ENCODE measurements around the gene TPK1.

TPK1 gene

DNA sequence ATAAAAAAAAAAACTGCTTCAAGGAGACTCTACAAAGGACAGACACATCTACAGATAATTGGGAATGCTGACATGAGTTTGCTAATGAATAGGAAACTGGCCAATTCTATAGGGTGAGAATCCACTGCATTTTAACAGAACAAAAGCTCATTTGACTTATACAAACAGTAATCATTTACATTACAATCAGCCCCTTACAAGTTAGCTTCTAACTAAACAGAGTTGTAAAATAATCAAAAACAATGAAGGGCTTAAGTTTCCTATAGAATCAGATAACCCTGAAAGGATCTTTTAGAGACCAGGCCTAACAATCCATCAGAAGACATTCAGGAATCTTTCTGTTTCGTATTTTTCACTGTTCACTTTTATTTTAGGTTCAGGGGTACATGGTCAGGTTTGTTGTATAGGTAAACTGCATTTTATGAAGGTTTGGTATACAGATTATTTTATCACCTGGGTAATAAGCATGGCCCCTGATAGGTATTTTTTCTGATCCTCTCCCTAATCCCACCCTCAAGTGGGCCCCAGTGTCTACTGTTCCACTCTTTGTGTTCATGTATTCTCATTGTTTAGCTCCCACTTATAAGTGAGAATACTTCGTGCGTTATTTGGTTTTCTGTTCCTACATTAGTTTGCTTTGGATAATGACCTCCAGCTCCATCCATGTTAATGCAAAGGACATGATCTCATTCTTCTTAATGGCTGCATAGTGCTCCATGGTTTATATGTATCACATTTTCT is 301.0 kb downstream of the TPK1 start:
- no peak for DNase-seq (ENCODE audit: low read depth in 3 of 3, low spot score in 1 of 3)

DNA sequence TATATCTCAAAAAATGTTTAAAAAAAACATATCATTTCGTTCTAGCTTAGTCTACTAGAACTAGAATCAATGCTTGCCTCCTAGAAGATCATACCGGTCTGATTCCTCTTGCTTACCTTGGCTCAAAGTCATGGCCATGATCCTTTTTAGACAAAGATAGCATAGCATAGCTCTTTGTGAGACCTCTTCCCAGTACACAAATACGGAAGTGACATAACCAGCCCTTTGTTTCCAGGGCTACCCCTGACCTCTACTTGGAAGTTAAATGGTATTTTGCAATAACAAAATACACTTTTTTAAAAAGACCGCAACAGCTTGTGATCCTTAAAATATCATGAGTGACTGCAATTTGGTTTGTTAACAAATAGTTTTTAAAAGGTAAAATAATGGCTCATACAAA is 301.7 kb downstream of the TPK1 start:
- no peak for DNase-seq (ENCODE audit: low read depth in 3 of 3, low spot score in 1 of 3)

DNA sequence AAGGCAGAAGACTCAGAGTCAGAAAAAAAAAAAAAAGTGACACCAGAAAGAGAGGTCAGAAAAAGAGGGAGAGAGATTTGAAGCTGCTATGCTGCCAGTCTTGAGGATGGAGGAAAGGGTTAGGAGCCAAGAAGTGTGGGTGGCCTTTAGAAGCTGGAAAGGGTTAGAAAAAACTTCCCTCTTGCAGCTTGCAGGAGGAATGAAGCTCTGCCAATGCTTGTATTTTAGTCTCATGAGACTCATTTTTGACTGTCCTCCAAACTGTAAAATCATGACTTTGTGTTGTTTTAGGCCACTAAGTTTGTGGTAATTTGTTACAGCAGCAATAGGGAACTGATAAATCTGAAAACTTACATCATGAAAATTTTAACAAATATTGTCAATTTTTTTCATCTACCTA is 304.7 kb downstream of the TPK1 start:
- DNase-seq (ENCODE audit: low read depth in 3 of 3, low spot score in 1 of 3), result no peak

DNA sequence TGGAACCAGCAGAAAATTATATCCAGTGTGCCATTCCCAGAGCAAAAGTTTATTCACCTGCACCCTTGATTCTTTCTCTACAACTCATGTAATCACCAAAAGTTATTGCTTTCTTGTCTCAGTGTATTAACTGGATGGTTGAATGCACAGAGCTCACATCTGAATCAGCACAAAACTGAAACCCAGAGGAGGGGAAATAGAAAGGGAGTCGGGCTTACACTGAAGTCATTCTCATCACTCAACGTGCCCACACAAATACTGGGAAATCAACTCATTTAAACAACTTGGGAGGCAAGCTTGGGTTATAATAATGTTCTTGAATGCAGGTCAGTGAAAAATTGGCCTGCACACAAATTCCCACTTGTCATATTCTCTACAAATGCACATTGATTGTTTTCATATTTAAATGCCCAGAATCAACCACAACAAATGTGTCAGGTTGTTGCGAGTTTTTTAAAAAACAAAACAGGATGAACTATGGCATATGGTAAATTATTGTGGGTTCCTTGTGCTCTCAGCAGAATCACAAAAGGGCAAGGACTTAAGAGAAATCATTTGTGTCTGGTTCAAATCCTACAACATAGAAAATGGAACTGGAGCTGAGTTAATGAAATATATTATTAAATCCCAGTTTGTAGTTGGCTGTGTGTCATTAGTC is 306.5 kb downstream of the TPK1 start:
- no peak for DNase-seq (ENCODE audit: low read depth in 3 of 3, low spot score in 1 of 3)

DNA sequence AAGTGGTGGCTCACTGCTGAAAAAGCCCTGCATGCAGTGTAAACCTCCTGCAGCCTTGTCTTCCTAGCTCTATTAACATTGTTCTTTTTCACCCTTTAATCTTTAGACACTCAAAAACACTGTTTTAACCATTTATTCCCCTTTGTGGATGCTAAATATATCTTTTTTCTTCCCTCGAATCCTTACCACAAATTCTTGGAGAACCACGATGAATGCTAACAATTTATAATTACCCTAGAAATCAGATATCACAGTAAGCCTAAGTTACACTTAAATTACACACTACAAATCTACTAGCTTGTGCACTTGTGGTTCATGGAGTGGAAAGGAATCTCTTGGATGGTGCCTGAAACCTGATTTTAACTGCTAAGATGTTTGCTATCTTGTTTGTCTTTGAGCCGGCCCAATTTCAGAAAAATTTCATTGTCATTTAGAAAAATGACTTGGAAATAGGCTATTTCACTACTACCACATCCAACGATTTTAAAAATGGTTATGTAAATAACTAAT is 307.3 kb downstream of the TPK1 start:
- no peak for DNase-seq (ENCODE audit: low read depth in 3 of 3, low spot score in 1 of 3)

DNA sequence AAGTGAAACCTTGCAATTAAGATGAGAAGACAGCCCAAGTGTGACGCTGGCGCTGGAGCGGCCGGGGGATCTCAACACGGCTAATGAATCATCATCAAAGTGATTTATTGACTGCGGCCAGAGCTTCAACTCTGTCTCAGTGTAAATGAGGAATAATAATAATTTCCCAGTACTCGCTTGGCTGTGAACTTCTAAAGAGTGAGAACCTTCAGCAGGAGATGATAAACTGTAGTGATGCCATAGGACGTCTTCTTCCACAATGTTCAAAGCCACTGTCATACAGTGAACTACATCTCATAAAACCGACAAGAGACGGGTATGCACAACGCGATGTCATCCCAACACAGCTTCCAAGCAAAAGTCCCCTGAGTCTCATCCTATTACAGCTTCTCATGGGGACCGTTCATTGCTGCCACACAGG is 308.8 kb downstream of the TPK1 start:
- DNase-seq (ENCODE audit: low read depth in 3 of 3, low spot score in 1 of 3), result no peak

DNA sequence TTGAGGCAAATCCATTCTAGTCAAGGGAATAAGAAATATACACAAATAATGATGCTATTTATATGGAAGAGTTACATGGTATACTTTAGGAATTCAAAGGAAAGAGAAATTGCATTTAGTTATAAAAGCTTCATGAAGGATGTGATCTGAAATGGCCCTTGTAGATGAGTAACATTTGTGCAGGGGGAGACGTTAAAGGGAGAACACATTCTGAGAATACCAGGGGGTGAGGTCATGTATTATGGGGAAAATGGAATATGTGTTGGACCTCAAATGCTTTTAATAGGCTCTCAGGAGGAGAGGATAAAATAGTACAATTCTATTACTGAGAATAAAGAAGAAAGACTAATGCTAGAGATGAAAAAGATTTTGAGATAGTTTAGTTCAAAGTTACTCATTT is 309.9 kb downstream of the TPK1 start:
- DNase-seq (ENCODE audit: low read depth in 3 of 3, low spot score in 1 of 3), result no peak

DNA sequence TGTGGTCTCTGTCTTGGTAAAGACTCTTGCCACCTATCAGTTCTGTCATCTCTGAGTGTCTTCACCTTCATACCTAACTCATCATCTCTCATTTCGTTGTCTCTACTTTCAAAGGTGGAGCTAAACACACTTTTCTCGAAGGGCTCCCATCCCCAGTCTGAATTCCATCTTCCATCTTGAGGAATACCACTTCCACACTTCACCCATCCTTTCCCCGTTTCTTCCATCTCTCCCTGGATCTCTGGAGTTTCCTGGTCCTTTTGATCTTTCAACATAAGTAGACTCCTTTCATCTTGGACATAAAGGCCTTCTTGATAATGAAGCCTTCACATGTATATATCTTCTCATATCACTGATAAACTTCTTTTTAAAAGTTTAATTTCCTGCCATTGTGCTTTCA is 311.6 kb downstream of the TPK1 start:
- DNase-seq (ENCODE audit: low read depth in 3 of 3, low spot score in 1 of 3), result no peak

DNA sequence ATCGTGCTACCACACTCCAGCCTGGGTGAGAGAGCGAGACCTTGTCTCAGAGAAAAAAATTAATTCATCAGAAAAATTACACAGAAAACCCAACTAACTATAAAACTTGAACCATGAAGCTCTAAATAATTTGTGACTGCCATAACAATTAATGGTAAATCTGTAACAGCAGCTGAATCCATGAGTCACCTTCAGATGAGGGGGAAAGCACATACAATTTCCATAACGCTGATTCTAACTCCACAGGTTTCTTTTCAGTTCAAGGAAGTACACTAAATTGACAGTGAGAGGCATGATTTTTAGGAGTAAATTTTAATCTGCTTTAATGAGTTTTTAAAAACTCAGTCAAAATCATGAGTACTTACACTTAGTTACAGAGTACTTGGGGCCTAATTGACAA is 312.2 kb downstream of the TPK1 start:
- DNase-seq (ENCODE audit: low read depth in 3 of 3, low spot score in 1 of 3), result no peak

DNA sequence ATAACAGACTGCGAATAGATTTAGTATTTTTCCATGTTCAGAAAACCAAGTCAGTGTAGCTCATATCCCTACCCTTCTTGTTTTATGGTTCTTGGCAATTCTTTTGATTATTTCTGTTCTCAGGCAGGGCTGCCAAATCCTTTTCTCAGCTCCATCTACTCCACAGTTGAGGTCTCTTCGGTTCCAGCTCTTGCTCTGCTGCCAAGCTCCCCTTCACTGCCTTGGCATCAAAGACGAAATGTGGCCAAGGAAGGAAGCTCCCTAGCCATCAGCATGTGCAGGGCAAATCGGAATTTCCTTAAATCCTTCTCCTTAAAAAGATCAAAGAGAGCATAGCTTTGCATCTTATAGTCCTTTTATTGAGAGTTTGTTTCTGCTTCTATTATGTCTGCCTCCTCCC is 315.9 kb downstream of the TPK1 start:
- no peak for DNase-seq (ENCODE audit: low read depth in 3 of 3, low spot score in 1 of 3)

DNA sequence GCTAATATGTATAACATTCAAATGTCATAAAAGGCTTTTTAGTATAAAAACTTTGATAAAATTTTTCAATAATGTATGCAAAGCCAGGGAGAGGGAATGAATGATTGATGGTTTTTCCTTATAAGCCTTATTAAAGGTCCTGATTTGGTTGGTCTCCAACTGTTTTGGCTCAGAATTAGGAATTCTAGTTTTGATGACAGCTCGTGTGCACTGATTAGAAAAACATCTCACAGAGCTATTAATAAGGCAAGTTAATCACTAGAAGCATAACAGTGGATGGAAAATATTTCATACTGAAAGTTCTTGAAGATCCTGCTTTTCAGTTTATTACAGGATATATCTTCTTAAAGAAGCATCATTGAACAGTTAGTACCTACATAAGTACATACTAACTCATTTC is 317.5 kb downstream of the TPK1 start:
- DNase-seq (ENCODE audit: low read depth in 3 of 3, low spot score in 1 of 3), result no peak

DNA sequence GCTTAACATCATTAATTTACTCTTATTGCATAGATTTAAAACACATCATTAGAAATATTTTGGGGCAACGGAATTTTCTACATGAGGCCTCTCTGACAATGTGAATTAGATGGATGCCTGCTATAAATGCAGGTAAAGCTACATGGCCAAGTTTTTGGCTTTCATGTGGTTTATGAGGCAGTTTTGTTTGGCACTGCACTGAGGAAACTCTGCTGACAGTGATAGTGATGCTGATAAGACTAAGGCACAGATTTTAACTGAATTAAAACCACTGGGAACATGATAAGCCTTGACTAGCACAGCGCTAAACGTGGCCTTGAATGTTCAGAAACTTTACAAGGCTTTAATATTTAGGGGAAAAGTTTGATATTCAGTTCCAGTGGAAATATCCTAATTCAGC is 318.1 kb downstream of the TPK1 start:
- DNase-seq (ENCODE audit: low read depth in 3 of 3, low spot score in 1 of 3), result no peak

DNA sequence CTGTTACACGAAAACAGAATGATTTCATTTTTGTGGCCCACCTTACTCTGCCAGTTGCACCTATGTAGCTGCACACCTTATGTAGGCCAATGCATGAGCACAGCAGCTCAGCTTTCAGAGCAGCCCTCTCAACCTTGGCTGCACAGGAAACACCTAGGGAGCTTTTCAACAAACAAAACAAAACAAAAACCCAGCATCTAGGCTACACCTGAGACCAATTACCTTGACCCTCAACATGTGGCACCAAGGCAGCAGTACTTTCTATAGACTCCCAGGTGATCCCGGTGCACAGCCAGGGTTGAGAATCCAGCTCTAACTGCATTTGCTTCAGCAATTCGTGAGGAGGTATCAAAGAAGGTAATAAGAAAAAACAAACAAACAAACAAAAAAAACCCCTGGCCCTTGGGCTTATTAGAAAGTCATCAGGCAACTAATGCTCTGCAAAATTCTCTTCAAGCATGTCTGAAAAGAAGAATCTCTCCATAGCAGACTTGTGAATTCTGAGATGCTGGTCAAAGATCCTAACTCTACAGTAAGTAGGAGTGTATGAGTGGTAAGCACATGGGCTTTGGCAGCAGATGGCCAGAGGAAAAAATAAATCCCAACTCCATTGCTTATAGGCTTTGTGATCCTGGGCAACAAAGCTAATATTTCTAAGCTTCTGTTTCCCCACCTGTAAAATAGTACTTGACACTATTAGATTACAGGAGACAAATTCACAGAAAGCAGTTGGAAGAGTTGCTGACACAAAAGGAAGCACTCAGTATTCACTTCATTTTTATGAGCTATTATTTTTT is 318.9 kb downstream of the TPK1 start:
- DNase-seq (ENCODE audit: low read depth in 3 of 3, low spot score in 1 of 3), result no peak

DNA sequence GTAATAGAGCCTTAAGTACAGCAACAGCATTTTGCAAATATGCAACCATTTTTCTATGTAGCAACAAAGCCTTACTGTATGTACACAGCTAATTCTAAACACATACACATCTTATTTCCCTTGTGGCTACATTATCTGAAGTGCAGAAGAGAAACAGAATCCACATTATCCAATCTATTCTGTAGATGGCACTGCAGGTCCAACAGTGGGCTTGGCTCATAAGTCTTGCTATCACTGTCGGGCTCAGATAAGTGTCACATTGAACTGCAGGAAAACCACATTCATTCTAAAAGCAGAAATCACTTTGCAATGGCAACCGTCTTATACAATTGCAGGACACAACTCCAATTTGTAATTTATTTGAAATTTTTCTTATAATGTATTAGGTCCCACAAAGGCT is 322.5 kb downstream of the TPK1 start:
- DNase-seq (ENCODE audit: low read depth in 3 of 3, low spot score in 1 of 3), result no peak

DNA sequence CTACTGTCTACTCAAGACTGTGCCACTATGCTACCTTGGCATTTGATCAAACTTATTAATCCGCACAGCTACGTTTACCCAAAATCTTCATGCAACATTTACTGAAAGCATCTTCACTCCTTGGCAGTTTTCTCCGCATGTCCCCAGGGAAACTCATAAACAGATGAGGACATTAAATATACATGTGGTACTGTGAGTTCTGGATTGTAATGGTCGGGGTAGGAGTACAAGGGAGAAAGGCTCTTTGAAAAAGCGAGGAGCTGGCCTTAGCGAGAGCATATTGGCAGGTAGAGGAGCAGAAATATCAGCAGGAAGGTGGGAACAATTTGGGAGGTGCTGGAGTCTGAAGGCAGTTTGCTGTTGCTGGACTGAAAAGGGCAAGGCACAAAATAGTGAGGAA is 325.2 kb downstream of the TPK1 start:
- DNase-seq (ENCODE audit: low read depth in 3 of 3, low spot score in 1 of 3), result no peak

DNA sequence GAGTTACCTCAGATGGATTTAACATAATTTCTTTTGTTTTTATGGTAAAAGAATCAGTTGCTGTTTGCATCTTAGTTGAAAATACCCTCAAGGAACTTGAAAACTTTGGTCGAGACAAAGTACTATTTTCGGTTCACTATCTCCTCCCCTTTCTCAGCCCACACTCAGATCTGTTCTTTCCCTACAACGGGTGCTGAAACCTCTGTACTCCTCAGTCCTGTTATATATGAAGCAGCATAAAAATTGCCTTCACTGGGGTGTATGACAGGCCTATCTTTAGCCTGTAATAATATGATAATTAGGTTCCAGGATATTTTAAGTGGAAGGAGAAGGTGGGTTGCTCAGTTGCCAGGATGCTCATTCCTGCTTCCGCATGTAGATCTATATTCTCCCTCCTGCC is 327.2 kb downstream of the TPK1 start:
- DNase-seq (ENCODE audit: low read depth in 3 of 3, low spot score in 1 of 3), result no peak

DNA sequence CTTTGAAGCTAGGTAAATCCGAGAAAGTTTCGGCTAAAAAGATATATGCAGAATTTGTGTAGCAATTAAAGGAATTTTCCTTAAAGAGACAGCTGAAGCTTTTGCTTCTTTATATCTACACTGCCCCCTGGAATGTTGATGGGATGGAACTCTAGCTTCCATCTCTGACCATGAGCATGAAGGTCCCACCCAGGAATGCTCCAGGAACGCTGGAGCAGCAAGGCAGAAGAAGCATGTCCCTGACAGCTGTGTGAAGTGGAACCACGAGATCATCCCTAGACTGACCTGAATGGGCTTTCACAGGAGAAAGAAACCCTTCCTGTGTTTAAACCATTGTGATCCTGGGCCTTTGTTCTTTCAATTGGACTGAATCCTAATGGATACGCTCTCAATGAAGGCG is 332.6 kb downstream of the TPK1 start:
- no peak for DNase-seq (ENCODE audit: low read depth in 3 of 3, low spot score in 1 of 3)

DNA sequence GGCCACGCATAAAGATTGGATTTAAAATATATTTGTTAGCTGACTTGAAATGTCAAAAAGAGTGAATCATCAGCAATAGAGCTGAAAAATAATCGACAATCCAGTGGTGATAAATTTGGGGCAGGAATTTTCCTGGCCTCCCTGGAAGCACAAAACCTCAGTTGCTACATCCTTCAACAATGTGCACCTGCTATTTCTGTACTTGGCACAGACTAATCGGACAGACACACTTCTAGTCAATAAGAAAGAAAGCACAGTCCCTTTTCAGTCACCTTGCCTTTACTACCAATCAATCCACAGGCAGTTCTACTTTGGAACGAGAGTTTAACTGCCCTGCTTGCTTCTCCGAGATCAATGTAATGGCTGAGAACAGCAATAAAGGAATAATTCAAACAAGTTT is 335.6 kb downstream of the TPK1 start:
- DNase-seq (ENCODE audit: low read depth in 3 of 3, low spot score in 1 of 3), result no peak

DNA sequence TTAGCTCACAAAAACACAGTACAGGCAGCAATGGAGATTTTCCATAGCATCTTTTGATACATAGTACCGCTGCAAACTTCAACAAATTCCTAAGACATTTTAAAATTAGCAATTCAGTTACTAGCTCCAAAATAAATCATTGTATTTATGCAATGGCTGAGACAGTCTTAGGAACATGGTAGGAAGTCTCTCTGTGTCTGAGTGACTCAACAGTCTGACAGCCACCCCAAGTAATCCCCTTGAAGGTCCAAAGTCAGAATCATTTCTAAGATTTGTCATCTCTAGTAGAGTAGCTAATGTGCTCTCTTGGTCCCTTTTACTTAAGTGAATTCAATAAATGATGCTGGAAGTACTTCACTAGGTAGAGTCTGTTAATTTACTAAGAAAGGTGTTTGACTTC is 338.6 kb downstream of the TPK1 start:
- no peak for DNase-seq (ENCODE audit: low read depth in 3 of 3, low spot score in 1 of 3)

DNA sequence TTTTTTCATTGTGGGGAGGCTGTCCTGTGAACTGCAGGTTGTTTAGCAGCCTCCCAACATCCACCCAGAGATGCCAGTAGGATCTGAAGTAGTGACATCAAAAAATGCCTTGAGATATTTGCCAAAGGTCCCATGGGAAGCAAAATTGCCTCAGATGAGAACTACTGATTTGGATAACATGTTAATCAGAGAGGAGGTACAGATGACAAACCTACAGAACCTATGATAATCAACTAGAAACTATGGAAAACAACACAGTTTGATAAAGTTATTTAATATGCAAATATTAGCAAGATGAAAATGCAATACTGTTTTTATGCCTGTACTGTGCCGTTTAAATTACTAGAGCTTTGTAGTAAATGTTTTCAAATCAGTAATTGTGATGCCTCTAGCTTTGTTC is 341.5 kb downstream of the TPK1 start:
- DNase-seq (ENCODE audit: low read depth in 3 of 3, low spot score in 1 of 3), result no peak

DNA sequence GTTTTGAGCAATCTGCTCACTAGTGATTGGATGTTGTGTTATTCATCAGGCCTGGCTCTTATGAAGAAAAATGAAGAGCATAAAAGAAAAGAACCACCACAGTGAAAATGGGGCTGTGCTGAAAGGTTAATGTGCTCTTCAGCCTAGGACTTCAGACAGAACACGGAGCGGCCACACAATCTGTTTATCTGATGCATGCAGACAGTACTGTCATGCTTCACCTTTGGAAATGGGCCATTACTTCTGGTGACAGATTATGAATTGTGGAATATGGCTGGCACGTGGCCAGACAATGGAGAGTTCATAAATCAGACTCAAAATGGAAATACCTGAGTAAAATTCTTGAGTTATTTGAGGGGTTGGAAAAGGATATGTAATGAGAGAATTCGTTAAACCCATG is 346.3 kb downstream of the TPK1 start:
- no peak for DNase-seq (ENCODE audit: low read depth in 3 of 3, low spot score in 1 of 3)

DNA sequence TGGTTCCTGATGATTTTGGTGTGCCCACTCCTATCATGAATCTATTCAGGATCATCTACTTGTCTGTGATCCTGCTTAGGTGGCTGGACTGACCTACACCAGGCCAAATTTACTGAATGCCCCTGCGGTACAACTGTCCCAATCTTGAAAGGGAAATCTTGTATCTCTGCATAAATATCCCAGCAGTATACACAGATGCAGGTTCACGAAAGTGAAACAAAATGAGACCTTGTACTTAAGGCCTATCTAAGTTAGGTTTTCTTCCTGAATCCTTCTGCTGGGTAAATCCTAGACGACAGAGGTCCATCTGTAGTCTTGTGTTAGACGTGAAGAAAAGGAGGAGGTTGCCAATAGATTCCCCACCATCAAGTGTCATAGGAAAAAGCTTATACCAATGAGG is 346.9 kb downstream of the TPK1 start:
- no peak for DNase-seq (ENCODE audit: low read depth in 3 of 3, low spot score in 1 of 3)
